Loucy (cell line): Measurements from ENCODE around the gene C16orf86.

Experiments used
- H2AFZ ChIP-seq: fragments of 200-600 bp; sonication (generic); 2 replicates; pipeline ENCODE4 v1.6.0; 2016; ENCODE audit warnings: antibody characterized with exemption, mild to moderate bottlenecking, low read length, moderate library complexity
- H3F3A ChIP-seq: fragments of 200-600 bp; 2 replicates; pipeline ENCODE4 v1.6.0; 2016; ENCODE audit warnings: antibody characterized with exemption, low read depth, mild to moderate bottlenecking
- H3K27me3 ChIP-seq: fragments of 200-600 bp; sonication (generic); 2 replicates; pipeline ENCODE4 v1.6.1; 2014; ENCODE audit warnings: low read length, mild to moderate bottlenecking; ENCODE audit not compliant: insufficient read depth, poor library complexity, severe bottlenecking
- H3K36me3 ChIP-seq: fragments of 200-600 bp; sonication (generic); 2 replicates; pipeline ENCODE4 v1.6.1; 2016; ENCODE audit warnings: low read length; ENCODE audit not compliant: insufficient read depth
- H3K4me1 ChIP-seq: fragments of 200-600 bp; sonication (generic); 2 replicates; pipeline ENCODE4 v1.5.1; 2014; ENCODE audit warnings: low read length, mild to moderate bottlenecking; ENCODE audit not compliant: insufficient read depth, poor library complexity, severe bottlenecking
- H3K4me2 ChIP-seq: fragments of 200-600 bp; sonication (generic); 2 replicates; pipeline ENCODE4 v1.6.0; 2014; ENCODE audit warnings: antibody characterized with exemption, low read length, low read depth, mild to moderate bottlenecking; ENCODE audit not compliant: poor library complexity, severe bottlenecking
- H3K4me3 ChIP-seq: fragments of 200-600 bp; sonication (generic); 2 replicates; pipeline ENCODE4 v1.5.1; 2014; ENCODE audit warnings: low read length, mild to moderate bottlenecking, mixed read lengths; ENCODE audit not compliant: poor library complexity, severe bottlenecking
- H3K79me2 ChIP-seq: fragments of 200-600 bp; sonication (generic); 2 replicates; pipeline ENCODE4 v1.6.1; 2014; ENCODE audit warnings: low read length; ENCODE audit not compliant: insufficient read depth
- H3K9ac ChIP-seq: fragments of 200-600 bp; sonication (generic); 2 replicates; pipeline ENCODE4 v1.6.0; 2014; ENCODE audit warnings: mild to moderate bottlenecking, low read depth, low read length, moderate library complexity; ENCODE audit not compliant: poor library complexity, severe bottlenecking
- H3K9me2 ChIP-seq: fragments of 200-600 bp; sonication (generic); replicated peaks from 2 replicates; pipeline ENCODE4 v1.6.1; 2016; ENCODE audit warnings: low read depth, low read length, mixed read lengths
- H3K9me3 ChIP-seq: fragments of 200-600 bp; sonication (generic); 2 replicates; pipeline ENCODE4 v1.6.1; 2014; ENCODE audit warnings: mild to moderate bottlenecking, antibody characterized with exemption, low read length, low read depth; ENCODE audit not compliant: insufficient read depth
- H4K20me1 ChIP-seq: fragments of 200-600 bp; sonication (generic); 2 replicates; pipeline ENCODE4 v1.6.0; 2014; ENCODE audit warnings: antibody characterized with exemption, low read length, mild to moderate bottlenecking; ENCODE audit not compliant: insufficient read depth, poor library complexity, severe bottlenecking
- EZH2phosphoT487 ChIP-seq: fragments of 200-600 bp; IDR thresholded peaks from 2 replicates; pipeline ENCODE4 v1.6.1; 2018; ENCODE audit warnings: antibody characterized with exemption, mild to moderate bottlenecking, moderate library complexity, borderline replicate concordance
- TF ChIP-seq, protein P1 (sequence below): fragments of 200-600 bp; sonication (generic); conservative IDR thresholded peaks from 2 replicates; pipeline ENCODE4 v1.5.1; 2014; ENCODE audit warnings: mild to moderate bottlenecking, antibody characterized with exemption, low read length

Gene C16orf86

DNA sequence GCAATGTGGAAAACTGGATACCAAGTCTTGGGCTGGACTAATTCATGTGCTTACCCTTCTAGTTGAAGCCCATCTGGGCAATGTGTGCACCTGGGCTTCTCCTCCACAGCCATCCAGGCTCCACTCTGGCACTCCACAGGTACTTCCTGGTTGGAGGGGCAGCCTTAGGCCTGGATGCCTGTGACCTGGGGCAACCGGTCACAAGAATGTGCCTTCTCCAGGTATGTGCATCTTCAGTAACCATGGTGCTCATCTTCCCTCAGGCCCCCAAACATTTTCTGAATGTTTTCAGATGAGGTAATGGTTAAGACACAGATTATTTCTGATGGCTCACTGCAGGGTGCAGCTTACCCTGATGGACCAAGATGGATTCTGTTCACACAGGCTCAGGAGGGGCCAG, 11.1 kb downstream of the C16orf86 start:
- peaks cover 10% of the 10 kb centered on the region; the same call in 1 of the 2 replicates for H3K36me3 ChIP-seq
- H3F3A ChIP-seq: no peaks in the 10 kb centered on the region
- H3K9me3 ChIP-seq: no peaks in the 10 kb centered on the region
- no peak overlapping the region for H3K9ac ChIP-seq
- no peak overlapping the region for H3K4me3 ChIP-seq
- no peaks in the 10 kb centered on the region for H3K4me1 ChIP-seq
- no peak overlapping the region for H2AFZ ChIP-seq
- TF ChIP-seq, protein P1, sequence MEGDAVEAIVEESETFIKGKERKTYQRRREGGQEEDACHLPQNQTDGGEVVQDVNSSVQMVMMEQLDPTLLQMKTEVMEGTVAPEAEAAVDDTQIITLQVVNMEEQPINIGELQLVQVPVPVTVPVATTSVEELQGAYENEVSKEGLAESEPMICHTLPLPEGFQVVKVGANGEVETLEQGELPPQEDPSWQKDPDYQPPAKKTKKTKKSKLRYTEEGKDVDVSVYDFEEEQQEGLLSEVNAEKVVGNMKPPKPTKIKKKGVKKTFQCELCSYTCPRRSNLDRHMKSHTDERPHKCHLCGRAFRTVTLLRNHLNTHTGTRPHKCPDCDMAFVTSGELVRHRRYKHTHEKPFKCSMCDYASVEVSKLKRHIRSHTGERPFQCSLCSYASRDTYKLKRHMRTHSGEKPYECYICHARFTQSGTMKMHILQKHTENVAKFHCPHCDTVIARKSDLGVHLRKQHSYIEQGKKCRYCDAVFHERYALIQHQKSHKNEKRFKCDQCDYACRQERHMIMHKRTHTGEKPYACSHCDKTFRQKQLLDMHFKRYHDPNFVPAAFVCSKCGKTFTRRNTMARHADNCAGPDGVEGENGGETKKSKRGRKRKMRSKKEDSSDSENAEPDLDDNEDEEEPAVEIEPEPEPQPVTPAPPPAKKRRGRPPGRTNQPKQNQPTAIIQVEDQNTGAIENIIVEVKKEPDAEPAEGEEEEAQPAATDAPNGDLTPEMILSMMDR: no peak
- TF ChIP-seq EZH2phosphoT487: no peak
- no peaks in the 10 kb centered on the region for H3K79me2 ChIP-seq
- H3K9me2 ChIP-seq: no peaks in the 10 kb centered on the region
- no peaks in the 10 kb centered on the region for H4K20me1 ChIP-seq
- H3K4me2 ChIP-seq: no peak overlapping the region
- H3K27me3 ChIP-seq: no peaks in the 10 kb centered on the region

DNA sequence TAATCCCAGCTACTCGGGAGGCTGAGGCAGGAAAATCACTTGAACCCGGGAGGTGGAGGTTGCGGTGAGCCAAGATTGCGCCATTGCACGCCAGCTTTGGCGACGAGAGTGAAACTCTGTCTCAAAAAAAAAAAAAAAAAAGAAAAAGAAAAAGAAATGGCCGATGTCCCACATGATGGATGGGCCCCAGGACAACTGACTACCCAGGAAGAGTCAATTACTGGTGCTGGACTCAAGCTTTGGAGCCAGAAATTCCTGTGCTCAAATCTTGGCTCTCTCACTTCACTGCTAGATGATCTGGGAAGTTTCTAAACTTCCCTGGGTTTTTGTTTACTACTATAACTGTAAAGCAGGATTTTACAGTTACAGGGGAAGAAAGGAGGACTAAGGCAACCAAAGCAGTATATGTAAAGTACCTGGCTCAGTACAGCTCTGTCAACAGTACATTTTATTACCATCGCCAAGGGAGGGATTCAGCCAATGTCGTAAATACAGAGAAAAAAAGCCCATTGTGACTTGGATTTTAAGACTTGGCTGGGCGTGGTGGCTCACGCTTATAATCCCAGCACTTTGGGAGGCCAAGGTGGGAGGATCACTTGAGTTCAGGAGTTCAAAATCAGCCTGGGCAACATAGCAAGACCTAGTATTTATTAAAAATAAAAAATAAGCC, 11.9 kb downstream of the C16orf86 start:
- Histone ChIP-seq H3K9me2 (no peaks in the 10 kb centered on the region), H3F3A (no peaks in the 10 kb centered on the region), H3K36me3 (peaks cover 16% of the 10 kb centered on the region; the same call in 1 of the 2 replicates), H3K9me3 (no peaks in the 10 kb centered on the region), H3K4me1 (no peaks in the 10 kb centered on the region), H4K20me1 (no peaks in the 10 kb centered on the region), H2AFZ (no peak overlapping the region), H3K79me2 (no peaks in the 10 kb centered on the region), H3K4me2 (no peak overlapping the region), H3K4me3 (no peak overlapping the region), H3K9ac (no peak overlapping the region), H3K27me3 (no peaks in the 10 kb centered on the region)
- TF ChIP-seq, protein P1: no peak
- TF ChIP-seq EZH2phosphoT487: no peak

DNA sequence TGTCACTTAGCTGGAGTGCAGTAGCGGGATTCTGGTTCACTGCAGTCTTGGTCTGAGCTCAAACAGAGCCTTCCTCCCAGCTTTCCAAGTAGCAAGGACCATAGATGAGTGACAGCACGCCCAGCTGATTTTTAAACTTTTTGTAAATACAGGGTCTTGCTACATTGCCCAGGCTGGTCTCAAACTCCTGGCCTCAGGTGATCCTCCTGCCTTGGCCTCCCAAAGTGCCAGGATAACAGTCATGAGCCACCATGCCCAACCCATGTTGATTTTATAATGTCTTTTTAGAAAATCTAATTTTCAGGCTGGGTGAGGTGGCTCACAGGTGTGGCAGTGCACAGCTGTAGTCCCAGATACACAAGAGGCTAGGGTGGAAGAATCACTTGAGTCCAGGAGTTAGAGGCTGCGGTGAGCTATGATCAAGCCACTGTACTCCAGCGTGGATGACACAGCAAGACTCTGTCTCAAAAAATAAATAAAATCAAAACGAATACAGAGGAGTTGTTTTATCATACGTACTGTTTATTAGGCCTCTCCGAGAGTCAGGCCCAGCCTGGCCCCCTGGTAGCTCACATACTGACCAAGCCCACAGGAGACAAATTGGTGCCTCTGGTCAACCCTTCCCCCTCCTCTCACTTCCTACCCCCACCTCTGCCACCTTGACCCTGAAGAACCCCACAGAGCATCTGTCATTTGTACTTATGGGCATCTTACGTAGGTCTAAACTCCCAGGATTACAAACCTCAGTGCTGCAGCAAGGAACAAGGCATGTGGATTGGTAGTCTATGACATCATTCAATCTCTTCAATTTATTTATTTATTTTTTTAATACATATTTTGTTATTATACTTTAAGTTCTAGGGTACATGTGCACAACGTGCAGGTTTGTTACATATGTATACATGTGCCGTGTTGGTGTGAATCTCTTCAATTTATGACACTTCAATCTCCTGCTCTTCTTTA, 13.6 kb downstream of the C16orf86 start:
- no peaks in the 10 kb centered on the region for H3K79me2 ChIP-seq
- no peaks in the 10 kb centered on the region for H3K4me1 ChIP-seq
- no peaks in the 10 kb centered on the region for H3K27me3 ChIP-seq
- no peaks in the 10 kb centered on the region for H3K9me2 ChIP-seq
- H3K4me3 ChIP-seq: no peak overlapping the region
- no peaks in the 10 kb centered on the region for H3F3A ChIP-seq
- no peaks in the 10 kb centered on the region for H4K20me1 ChIP-seq
- TF ChIP-seq EZH2phosphoT487: no peak
- TF ChIP-seq, protein P1: no peak
- H3K36me3 ChIP-seq: peaks cover 29% of the 10 kb centered on the region; the same call in 1 of the 2 replicates
- no peak overlapping the region for H3K9ac ChIP-seq
- H3K9me3 ChIP-seq: no peaks in the 10 kb centered on the region
- no peak overlapping the region for H3K4me2 ChIP-seq
- H2AFZ ChIP-seq: no peak overlapping the region
